ENCODE measurements around the gene TFDP2.
"Not testable (repeated sequence)": the region's sequence is repeated elsewhere in the genome, so short reads cannot be mapped to it uniquely, and the experiment has no call there.

Gene TFDP2

DNA sequence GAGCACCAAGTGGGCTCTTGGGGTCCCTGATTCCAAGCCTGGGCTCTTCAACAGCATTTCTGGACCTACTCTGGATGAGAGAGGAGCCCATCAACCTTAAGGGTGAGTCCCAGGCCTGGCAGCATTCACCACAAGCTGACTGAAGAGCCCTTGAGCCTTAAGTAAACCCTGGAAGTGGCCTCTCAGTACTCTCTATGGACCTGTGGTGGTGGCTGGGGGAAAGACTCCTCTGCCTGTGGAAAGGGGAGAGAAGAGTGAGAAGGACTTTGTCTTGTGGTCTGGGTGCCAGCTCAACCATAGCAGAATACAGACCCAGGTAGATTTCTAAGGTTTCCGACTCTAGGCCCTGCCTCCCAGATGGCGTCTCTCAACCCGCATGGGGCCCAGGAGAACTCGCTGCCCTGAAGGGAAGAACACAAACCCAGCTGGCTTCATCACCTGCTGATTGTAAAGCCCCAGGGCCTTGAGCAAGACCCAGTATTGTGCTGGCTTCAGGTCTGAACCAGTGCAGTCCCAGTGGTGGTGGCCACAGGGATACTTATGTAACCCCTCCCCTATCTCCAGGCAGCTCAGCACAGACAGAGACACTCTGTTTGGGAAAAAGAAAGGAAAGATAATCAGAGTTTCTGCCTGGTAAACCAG, 71.4 kb downstream of the TFDP2 start:
- Histone ChIP-seq H3K4me3 (no peak overlapping the region), H3K27ac (no peak overlapping the region)

- Histone ChIP-seq H3K4me3 (no peak overlapping the region), H3K27ac (no peak overlapping the region)
Measured at GRCh38 chr3:142077155-142077858, 72.0 kb downstream of the TFDP2 start.

DNA sequence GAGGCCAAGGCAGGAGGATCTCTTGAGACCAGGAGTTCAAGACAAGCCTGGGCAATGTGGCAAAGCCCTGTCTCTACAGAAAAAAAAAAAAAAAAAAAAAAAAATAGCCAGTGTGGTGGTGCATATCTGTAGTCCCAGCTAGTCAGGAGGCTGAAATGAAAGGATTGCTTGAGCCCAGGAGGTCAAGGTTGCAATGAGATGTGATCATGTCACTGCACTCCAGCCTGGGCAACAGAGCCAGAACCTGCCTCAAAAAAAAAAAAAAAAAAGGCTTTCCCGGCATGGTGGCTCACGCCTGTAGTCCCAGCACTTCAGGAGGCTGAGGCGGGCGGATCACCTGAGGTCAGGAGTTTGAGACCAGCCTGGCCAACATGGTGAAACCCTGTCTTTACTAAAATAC, 73.7 kb downstream of the TFDP2 start:
- H3K27ac ChIP-seq, result not testable (repeated sequence)

GRCh38 chr3:142072816-142073215, 76.5 kb downstream of the TFDP2 start:
- no peak overlapping the region for H3K4me3 ChIP-seq
- H3K27ac ChIP-seq, result no peak overlapping the region

More for the DNA sequence above, 73.7 kb downstream of the TFDP2 start:
- H3K4me3 ChIP-seq, result not testable (repeated sequence)

GRCh38 chr3:142065932-142066331, 83.4 kb downstream of the TFDP2 start:
- Histone ChIP-seq H3K4me3 (no peak overlapping the region), H3K27ac (no peak overlapping the region)

DNA sequence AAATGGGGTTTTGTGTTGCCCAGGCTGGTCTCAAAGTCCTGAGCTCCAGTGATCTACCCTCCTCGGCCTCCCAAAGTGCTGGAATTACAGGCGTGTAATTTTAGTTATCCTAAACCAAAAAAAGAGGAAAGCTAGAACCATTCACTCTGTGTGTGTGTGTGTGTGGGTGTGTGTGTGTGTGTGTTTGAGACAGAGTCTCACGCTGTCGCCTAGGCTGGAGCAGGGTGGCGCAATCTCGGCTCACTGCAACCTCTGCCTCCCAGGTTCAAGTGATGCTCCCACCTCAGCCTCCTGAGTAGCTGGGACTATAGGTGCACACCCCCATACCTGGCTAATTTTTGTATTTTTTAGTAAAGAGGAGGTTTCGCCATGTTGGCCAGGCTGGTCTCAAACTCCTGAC, 84.0 kb downstream of the TFDP2 start:
- H3K4me3 ChIP-seq, result no peak overlapping the region
- H3K27ac ChIP-seq, result no peak overlapping the region

DNA sequence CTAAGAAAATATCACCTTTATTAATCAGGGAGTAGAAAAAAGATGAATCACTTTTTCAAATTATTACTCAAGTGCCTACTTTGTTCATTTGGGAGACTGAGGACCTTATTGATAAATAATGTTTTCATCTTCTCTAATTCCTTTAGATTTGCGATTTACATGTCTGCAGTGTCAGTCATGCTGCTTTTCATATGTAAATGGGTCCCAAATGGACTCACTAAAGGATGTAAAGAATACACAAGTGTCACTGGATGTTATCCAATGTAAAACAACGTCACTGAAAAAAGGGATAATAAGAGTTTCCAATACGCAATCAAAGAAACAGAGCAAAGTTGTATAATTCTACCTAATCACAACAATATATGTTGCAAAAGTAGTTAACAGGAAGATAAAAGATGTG, 84.9 kb downstream of the TFDP2 start:
- H3K4me3 ChIP-seq, result no peak overlapping the region

DNA sequence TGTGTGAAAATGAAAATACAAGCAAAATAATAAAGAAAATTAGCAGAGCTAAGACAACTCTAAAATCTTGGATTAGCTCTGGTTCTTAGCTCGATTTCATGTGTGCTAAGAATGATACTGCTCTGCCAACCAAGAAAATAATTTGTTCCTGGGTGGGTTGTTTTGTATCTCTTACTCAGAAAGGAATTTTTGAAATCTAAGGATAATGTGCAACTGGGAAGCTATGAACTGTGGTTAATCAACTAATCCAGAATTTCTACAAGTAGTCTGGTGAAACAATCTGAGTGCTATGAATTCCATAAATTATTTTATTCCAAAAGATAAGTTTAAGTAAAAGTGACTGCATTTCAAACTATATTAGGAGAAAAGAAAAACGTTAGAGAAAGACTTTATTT, 92.0 kb downstream of the TFDP2 start:
- Histone ChIP-seq H3K27ac (peak overlapping the region in 2 of 21 experiments; percentile 23 to 24), H3K4me3 (no peak overlapping the region)

More for the DNA sequence above, 84.9 kb downstream of the TFDP2 start:
- no peak overlapping the region for H3K27ac ChIP-seq

GRCh38 chr3:142056656-142057330, 92.6 kb downstream of the TFDP2 start:
- Histone ChIP-seq H3K27ac (peak overlapping the region in 2 of 21 experiments; percentile 23 to 24), H3K4me3 (no peak overlapping the region)

- H3K4me3 ChIP-seq, result no peak overlapping the region
Measured at GRCh38 chr3:142053835-142054234, 95.5 kb downstream of the TFDP2 start.

GRCh38 chr3:142053244-142053643, 96.1 kb downstream of the TFDP2 start:
- peak overlapping the region in 5 of 21 experiments; percentile 8 to 55 (median 45) for H3K27ac ChIP-seq
- H3K4me3 ChIP-seq, result no peak overlapping the region

More at GRCh38 chr3:142053835-142054234, 95.5 kb downstream of the TFDP2 start:
- H3K27ac ChIP-seq, result no peak overlapping the region

DNA sequence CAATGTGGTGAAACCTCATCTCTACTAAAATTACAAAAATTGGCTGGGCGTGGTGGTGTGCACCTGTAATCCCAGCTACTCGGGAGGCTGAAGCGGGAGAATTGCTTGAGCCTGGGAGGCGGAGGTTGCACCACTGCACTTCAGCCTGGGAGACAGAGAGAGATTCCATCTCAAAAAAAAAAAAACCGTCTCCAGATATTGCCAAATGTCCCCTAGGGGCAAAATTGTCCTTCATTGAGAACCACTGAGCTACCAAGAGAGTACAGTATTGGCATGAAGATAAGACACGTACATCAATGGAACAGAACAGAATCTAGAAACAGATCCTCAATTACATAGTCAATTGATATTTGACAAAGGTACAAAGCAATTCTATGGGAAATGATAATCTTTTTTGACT, 98.0 kb downstream of the TFDP2 start:
- Histone ChIP-seq H3K27ac (no peak overlapping the region), H3K4me3 (no peak overlapping the region)

DNA sequence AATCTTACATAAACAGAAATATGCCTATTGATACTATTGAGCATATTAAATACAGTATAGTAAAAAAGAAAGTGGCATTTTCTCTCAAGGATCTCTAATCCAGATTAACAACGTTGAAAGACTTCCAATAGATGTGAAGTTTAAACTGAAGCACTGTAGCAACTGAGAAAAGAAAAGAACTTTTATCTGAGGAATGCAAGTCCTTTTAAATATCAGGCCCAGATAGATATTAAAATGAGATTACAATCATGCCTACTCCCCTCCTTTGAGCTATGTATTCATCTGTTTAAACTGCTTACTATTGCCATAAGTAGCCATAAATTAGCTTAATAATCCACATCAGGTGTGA, 102.3 kb downstream of the TFDP2 start:
- Histone ChIP-seq H3K27ac (no peak overlapping the region), H3K4me3 (no peak overlapping the region)

DNA sequence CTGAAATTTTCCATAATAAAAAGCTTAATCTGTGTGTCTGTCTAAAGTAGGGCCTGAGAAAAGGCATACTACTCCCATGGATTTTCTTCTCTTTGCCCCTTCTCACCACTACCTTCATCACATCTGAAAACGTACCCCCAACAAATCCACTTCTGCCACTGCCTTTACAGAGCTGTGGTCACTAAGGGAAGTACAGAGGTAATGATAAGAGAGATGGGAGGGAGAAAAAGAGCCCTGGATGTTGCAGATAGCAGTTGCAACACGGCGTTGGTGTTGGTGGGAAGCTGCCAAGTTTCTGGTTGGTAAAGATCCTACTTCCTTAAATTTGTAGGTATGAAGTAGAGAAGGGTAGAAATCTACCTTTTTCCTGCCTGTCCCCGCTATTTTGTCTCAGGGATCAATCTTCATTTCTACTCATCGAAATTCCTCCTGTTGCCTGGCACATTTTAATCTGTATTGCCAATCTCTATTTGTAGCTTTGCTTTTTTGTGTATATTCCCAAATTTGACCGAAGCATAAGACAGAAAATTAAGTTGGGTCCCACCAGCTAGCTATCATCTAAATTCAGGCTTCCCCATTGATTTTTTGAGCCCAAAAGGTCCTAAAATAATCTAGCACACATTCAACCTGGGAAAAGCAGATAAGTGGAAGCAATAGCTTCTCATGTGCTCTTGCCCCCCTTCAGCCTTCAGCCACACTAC, 102.9 kb downstream of the TFDP2 start:
- Histone ChIP-seq H3K4me3 (no peak overlapping the region), H3K27ac (no peak overlapping the region)

DNA sequence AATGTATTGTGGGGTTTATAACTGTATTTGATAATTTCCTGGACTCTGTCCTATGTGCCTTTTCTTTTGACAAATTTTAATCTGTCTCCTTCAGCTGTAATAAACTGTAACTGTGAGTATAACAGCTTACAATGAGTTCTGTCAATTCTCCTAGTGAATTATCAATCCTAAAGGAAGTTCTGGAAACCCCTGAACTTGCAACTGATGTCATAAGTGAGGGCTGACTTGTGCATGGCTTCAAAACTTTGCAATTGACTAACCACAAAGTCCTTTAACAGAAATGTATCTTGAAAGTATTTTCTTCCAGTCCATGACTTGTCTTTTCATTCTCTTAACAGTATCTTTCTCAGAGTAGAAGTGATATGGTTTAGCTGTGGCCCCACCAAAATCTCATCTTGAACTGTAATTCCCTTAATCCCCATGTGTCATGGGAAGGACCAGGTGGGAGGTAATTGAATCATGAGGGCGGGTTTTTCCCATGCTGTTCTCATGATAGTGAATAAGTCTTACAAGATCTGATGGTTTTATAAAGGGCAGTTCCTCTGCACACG, 108.3 kb downstream of the TFDP2 start:
- Histone ChIP-seq H3K27ac (no peak overlapping the region), H3K4me3 (no peak overlapping the region)

DNA sequence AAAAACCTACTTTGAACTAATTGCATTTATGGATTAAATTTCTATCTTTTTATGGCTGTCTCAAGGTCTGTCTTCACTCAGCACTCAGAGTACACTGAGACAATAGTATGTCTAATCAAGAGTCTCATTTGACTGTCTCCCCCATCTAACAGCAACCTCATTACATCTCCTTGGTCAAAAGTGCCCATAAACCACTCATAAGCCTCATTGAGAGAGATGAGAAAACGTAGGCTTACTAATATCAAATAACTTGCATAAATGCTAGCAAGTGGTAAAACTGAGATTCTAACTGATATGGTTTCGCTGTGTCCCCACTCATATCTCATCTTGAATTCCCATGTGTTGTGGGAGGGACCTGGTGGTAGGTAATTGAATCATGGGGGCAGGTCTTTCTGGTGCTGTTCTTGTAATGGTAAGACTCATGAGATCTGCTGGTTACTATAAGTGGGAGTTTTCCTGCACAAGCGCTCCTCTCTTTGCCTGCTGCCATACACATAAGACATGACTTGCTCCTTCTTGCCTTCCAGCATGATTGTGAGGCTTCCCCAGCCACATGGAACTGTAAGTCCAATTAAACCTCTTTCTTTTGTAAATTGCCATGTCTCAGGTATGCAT, 113.9 kb downstream of the TFDP2 start:
- H3K4me3 ChIP-seq, result no peak overlapping the region
- H3K27ac ChIP-seq, result no peak overlapping the region

DNA sequence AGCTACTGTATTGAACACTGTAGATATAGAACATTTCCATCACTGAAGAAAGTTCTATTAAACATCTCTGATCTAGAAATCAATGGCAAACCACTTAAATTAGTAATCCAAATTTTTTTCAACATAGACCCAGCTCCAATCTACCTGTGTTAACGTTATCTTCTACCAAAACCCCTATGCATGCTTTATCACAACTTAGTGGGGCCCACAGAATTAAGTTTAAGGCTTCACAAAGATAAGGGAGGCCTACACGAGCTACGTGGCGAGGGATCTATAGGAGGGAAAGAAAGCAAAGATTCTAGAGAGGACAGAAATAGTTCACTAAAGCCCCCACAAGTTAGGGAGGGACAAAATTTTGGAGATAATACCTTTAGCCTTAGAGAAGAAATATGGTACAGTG, 116.1 kb downstream of the TFDP2 start:
- H3K27ac ChIP-seq, result no peak overlapping the region

DNA sequence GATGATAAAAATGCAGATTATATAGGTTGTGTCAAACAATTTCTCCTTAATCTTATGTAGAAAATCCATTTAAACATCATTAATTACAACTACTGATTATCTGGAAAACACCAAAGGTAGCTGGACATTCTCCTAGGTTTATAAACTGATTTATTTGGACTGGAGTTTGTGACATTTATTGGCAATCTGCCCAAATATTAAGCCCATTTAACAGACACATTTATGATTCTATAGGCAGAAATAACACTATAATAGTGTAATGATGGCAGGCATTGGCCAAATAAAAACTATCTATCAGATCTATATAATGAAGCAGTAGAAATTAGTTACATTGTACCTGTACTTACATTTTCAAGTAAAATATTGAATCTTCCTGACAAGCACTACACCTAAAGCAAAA, 117.8 kb downstream of the TFDP2 start:
- H3K27ac ChIP-seq, result no peak overlapping the region

More for the DNA sequence above, 116.1 kb downstream of the TFDP2 start:
- no peak overlapping the region for H3K4me3 ChIP-seq

GRCh38 chr3:142029791-142030190, 119.6 kb downstream of the TFDP2 start:
- Histone ChIP-seq H3K4me3 (no peak overlapping the region), H3K27ac (peak overlapping the region in 2 of 21 experiments; percentile 2 to 3)

More for the DNA sequence above, 117.8 kb downstream of the TFDP2 start:
- no peak overlapping the region for H3K4me3 ChIP-seq
